H1 (cell line): ENCODE results near the gene OSGEP. TPM values are rescaled to one million over a fixed set of nuclear protein-coding genes. Genes with fewer than 3 reads are reported as not detected.

Experiments used
- ASH2L ChIP-seq: fragments of 200-600, 300-600 bp; sonication (generic); IDR thresholded peaks from one replicate; pipeline ENCODE4 v1.7.1; 2017; ENCODE audit warnings: low read length
- CHD1 ChIP-seq: IDR thresholded peaks from 2 replicates; pipeline ENCODE4 v1.6.1; 2012; ENCODE audit warnings: low read depth, low read length, improper control_type of control experiment
- FOSL1 ChIP-seq: IDR thresholded peaks from 2 replicates; pipeline ENCODE4 v1.6.1; 2011; ENCODE audit warnings: mild to moderate bottlenecking, low read depth, low read length, moderate library complexity; ENCODE audit not compliant: insufficient read depth
- HDAC6 ChIP-seq: IDR thresholded peaks from one replicate; pipeline ENCODE4 v1.7.1; 2012; ENCODE audit warnings: low read depth, mild to moderate bottlenecking, inconsistent platforms, low read length, moderate library complexity
- RBBP5 ChIP-seq: IDR thresholded peaks from 2 replicates; pipeline ENCODE4 v1.7.1; 2012; ENCODE audit warnings: low read depth, mild to moderate bottlenecking, inconsistent platforms, low read length, moderate library complexity, borderline replicate concordance
- RNF2 ChIP-seq: fragments of 200-900, 300-1000 bp; sonication (generic); IDR thresholded peaks from 2 replicates; pipeline ENCODE4 v1.7.1; 2016; ENCODE audit warnings: borderline replicate concordance, low read depth, mild to moderate bottlenecking, antibody characterized with exemption, low read length; ENCODE audit not compliant: poor library complexity, severe bottlenecking; ENCODE audit errors: missing control alignments
- SAP30 ChIP-seq: fragments of 300-600 bp; sonication (generic); IDR thresholded peaks from 2 replicates; pipeline ENCODE4 v1.7.1; 2012; ENCODE audit warnings: low read length, moderate library complexity, mild to moderate bottlenecking, inconsistent platforms; ENCODE audit not compliant: insufficient read depth, insufficient replicate concordance
- SIX5 ChIP-seq: IDR thresholded peaks from 2 replicates; pipeline ENCODE4 v1.6.1; 2011; ENCODE audit warnings: mild to moderate bottlenecking, low read depth, low read length
- SP2 ChIP-seq: IDR thresholded peaks from 2 replicates; pipeline ENCODE4 v1.6.1; 2012; ENCODE audit warnings: mild to moderate bottlenecking, low read length, inconsistent platforms
- polyA plus RNA-seq, 7 experiments: library from polyadenylated mRNA; depleted of rRNA in 3 of 7; stranded (reverse) in 5 of 7; unstranded in 2 of 7; fragments of >200 nt in 5 of 7; fragments of 200-250 nt in 2 of 7; gene quantifications; 1 replicate in 5 of 7; 2 replicates in 1 of 7; 4 replicates in 1 of 7; pipeline versions ENCODE4 v1.2.1 to v1.2.3, GENCODE V29; 2011 to 2013; ENCODE audit warnings: missing spikeins in 2 of 7, mixed read lengths in 2 of 7
- total RNA-seq: library from RNA; stranded (reverse); fragmentation: NEBNext Ultra II Directional; extraction: Animal tissue kit (Norgen Biotek cat#: 25700); gene quantifications from 2 replicates; pipeline ENCODE4 v1.2.1, GENCODE V29; 2021

Gene OSGEP
- total and polyA plus RNA-seq, 2 of the 8 experiments (the other 6 are each of a cell fraction or from before 2014, with no cell fraction given) = 34.4 to 78.6 TPM

DNA sequence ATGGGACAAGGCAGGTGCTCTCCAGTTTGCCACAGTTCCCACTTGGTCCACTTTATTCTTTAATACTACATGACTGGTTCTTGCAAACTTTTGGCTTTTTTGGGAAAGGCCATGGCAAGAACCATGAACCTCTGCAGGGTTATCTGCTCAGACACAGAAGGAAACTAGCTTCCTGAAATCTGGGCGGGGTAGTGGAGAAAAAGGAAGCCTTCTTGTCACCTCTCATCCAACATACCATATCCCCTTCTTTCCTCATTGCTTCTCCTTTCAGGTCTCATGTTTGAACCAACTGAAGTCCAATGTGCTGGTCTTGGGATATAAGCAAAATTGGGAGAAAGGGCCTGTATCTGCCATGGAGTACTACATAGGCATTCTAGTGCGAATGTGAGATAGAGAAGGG, 13.2 kb downstream of the OSGEP start (continued):
- TF ChIP-seq FOSL1 = no peak
- TF ChIP-seq CHD1 = no peak
- no peak for TF ChIP-seq SAP30
- TF ChIP-seq RNF2 = no peak
- TF ChIP-seq RBBP5 = no peak
- no peak for TF ChIP-seq ASH2L
- TF ChIP-seq SIX5 = no peak
- TF ChIP-seq SP2 = no peak
- no peak for TF ChIP-seq HDAC6
